Stomach smooth muscle (tissue), 2 donors: ENCODE data around the gene NAA10.

ENCODE experiments used
- H3K27ac ChIP-seq: one replicate; pipeline ENCODE4 v1.7.0; 2013; ENCODE audit warnings: mild to moderate bottlenecking, low read length, inconsistent platforms
- H3K27me3 ChIP-seq, 2 donors: one replicate each; pipeline ENCODE4 v1.7.0; 2013; ENCODE audit warnings: low read length in 2 of 2; ENCODE audit not compliant: insufficient read depth in 2 of 2, control insufficient read depth in 1 of 2
- H3K36me3 ChIP-seq, 2 donors: one replicate each; pipeline ENCODE4 v1.7.0; 2013; ENCODE audit warnings: low read length in 2 of 2; ENCODE audit not compliant: control insufficient read depth in 2 of 2, insufficient read depth in 2 of 2
- H3K4me1 ChIP-seq: one replicate; pipeline ENCODE4 v1.7.0; 2013; ENCODE audit warnings: low read length; ENCODE audit not compliant: control insufficient read depth, insufficient read depth
- H3K4me3 ChIP-seq, 2 donors: one replicate each; pipeline ENCODE4 v1.7.0; 2013; ENCODE audit warnings: low read length in 2 of 2
- H3K9ac ChIP-seq, 2 donors: one replicate each; pipeline ENCODE4 v1.7.0; 2013; ENCODE audit warnings: low read length in 2 of 2, mild to moderate bottlenecking in 1 of 2
- H3K9me3 ChIP-seq, 2 donors: one replicate each; pipeline ENCODE4 v1.7.0; 2013; ENCODE audit warnings: low read length in 2 of 2; ENCODE audit not compliant: control insufficient read depth in 2 of 2
- donor health status: healthy.
- donor health status: Pancreatic carcinoma.

NAA10 gene

GRCh38 chrX:153919281-153919680 is 15.6 kb downstream of the NAA10 start:
- H3K9ac ChIP-seq: no peak overlapping the region
- H3K4me3 ChIP-seq: no peak overlapping the region
- peaks cover 0 to 4% of the 10 kb centered on the region in 2 donors for H3K27me3 ChIP-seq
- no peak overlapping the region for H3K27ac ChIP-seq
- no peaks in the 10 kb centered on the region for H3K36me3 ChIP-seq
- H3K4me1 ChIP-seq: peaks cover 24% of the 10 kb centered on the region
- H3K9me3 ChIP-seq: no peaks in the 10 kb centered on the region

GRCh38 chrX:153917869-153918268 is 17.0 kb downstream of the NAA10 start:
- Histone ChIP-seq H3K9ac (no peak overlapping the region), H3K27me3 (peaks cover 0 to 4% of the 10 kb centered on the region in 2 donors), H3K36me3 (no peaks in the 10 kb centered on the region), H3K4me3 (no peak overlapping the region), H3K4me1 (peaks cover 13% of the 10 kb centered on the region), H3K27ac (no peak overlapping the region), H3K9me3 (no peaks in the 10 kb centered on the region)

GRCh38 chrX:153913701-153914100 is 21.1 kb downstream of the NAA10 start:
- Histone ChIP-seq H3K27ac (no peak overlapping the region), H3K36me3 (no peaks in the 10 kb centered on the region), H3K27me3 (peaks cover 0 to 8% of the 10 kb centered on the region in 2 donors), H3K9me3 (no peaks in the 10 kb centered on the region), H3K4me3 (no peak overlapping the region), H3K9ac (no peak overlapping the region), H3K4me1 (no peaks in the 10 kb centered on the region)

- Histone ChIP-seq H3K4me1 (no peaks in the 10 kb centered on the region), H3K27ac (no peak overlapping the region), H3K36me3 (no peaks in the 10 kb centered on the region), H3K9ac (no peak overlapping the region), H3K9me3 (no peaks in the 10 kb centered on the region), H3K4me3 (no peak overlapping the region), H3K27me3 (peaks cover 0 to 9% of the 10 kb centered on the region in 2 donors)
Observed at GRCh38 chrX:153913211-153913610, 21.6 kb downstream of the NAA10 start.

GRCh38 chrX:153911798-153912197 is 23.0 kb downstream of the NAA10 start:
- H3K27me3 ChIP-seq: peaks cover 0 to 9% of the 10 kb centered on the region in 2 donors
- no peak overlapping the region for H3K4me3 ChIP-seq
- no peak overlapping the region for H3K9ac ChIP-seq
- H3K4me1 ChIP-seq: no peaks in the 10 kb centered on the region
- no peak overlapping the region for H3K27ac ChIP-seq
- H3K36me3 ChIP-seq: no peaks in the 10 kb centered on the region
- H3K9me3 ChIP-seq: no peaks in the 10 kb centered on the region

- no peak overlapping the region for H3K9ac ChIP-seq
- H3K27ac ChIP-seq: no peak overlapping the region
- no peaks in the 10 kb centered on the region for H3K9me3 ChIP-seq
- H3K4me1 ChIP-seq: no peaks in the 10 kb centered on the region
- H3K4me3 ChIP-seq: no peak overlapping the region
- no peaks in the 10 kb centered on the region for H3K36me3 ChIP-seq
- peaks cover 0 to 11% of the 10 kb centered on the region in 2 donors for H3K27me3 ChIP-seq
Observed at GRCh38 chrX:153910446-153910845, 24.4 kb downstream of the NAA10 start.

GRCh38 chrX:153909980-153910360 is 24.9 kb downstream of the NAA10 start:
- Histone ChIP-seq H3K9ac (no peak overlapping the region), H3K27me3 (peaks cover 0 to 11% of the 10 kb centered on the region in 2 donors), H3K4me3 (no peak overlapping the region), H3K27ac (no peak overlapping the region), H3K4me1 (no peaks in the 10 kb centered on the region), H3K36me3 (no peaks in the 10 kb centered on the region), H3K9me3 (no peaks in the 10 kb centered on the region)

- Histone ChIP-seq H3K9me3 (no peaks in the 10 kb centered on the region), H3K27me3 (peaks cover 0 to 11% of the 10 kb centered on the region in 2 donors), H3K27ac (no peak overlapping the region), H3K36me3 (no peaks in the 10 kb centered on the region), H3K4me1 (no peaks in the 10 kb centered on the region), H3K4me3 (no peak overlapping the region), H3K9ac (no peak overlapping the region)
Observed at GRCh38 chrX:153909024-153909979, 25.5 kb downstream of the NAA10 start.

- Histone ChIP-seq H3K4me1 (peaks cover 1% of the 10 kb centered on the region), H3K36me3 (no peaks in the 10 kb centered on the region), H3K27me3 (peaks cover 0 to 9% of the 10 kb centered on the region in 2 donors), H3K27ac (no peak overlapping the region), H3K9ac (no peak overlapping the region), H3K9me3 (no peaks in the 10 kb centered on the region), H3K4me3 (no peak overlapping the region)
Observed at GRCh38 chrX:153908219-153908860, 26.5 kb downstream of the NAA10 start.

GRCh38 chrX:153907456-153907855 is 27.4 kb downstream of the NAA10 start:
- Histone ChIP-seq H3K4me3 (no peak overlapping the region), H3K27me3 (peaks cover 0 to 10% of the 10 kb centered on the region in 2 donors), H3K4me1 (peaks cover 5% of the 10 kb centered on the region), H3K9ac (no peak overlapping the region), H3K27ac (no peak overlapping the region), H3K36me3 (no peaks in the 10 kb centered on the region), H3K9me3 (no peaks in the 10 kb centered on the region)
